ENCODE results near the gene RLN2.

Gene RLN2

GRCh38 chr9:5310851-5311250 lies 6.3 kb upstream of the RLN2 start:
- H3K36me3 ChIP-seq (ENCODE audit: low read depth): no peaks in the 10 kb centered on the region
- H3K27ac ChIP-seq (ENCODE audit: poor library complexity, severe bottlenecking): no peak overlapping the region
- no peaks in the 10 kb centered on the region for H3K27me3 ChIP-seq (ENCODE audit: insufficient read depth, poor library complexity, severe bottlenecking)
- no peak overlapping the region for H3K4me3 ChIP-seq (ENCODE audit: severe bottlenecking)
- ATAC-seq (ENCODE audit: low read depth) (no peak), DNase-seq (ENCODE audit: low spot score) (no peak)
- peaks cover 3% of the 10 kb centered on the region for H3K9me3 ChIP-seq (ENCODE audit: severe bottlenecking)
- H3K4me1 ChIP-seq (ENCODE audit: insufficient read depth, poor library complexity, severe bottlenecking): no peaks in the 10 kb centered on the region
- no peak for TF ChIP-seq CTCF (IDR thresholded peaks at IDR 0.05; ENCODE audit: poor library complexity, severe bottlenecking)

GRCh38 chr9:5305741-5306140 lies 1.2 kb upstream of the RLN2 start:
- DNase-seq (ENCODE audit: low spot score) (no peak), ATAC-seq (ENCODE audit: low read depth) (no peak)
- no peaks in the 10 kb centered on the region for H3K4me1 ChIP-seq (ENCODE audit: insufficient read depth, poor library complexity, severe bottlenecking)
- H3K36me3 ChIP-seq (ENCODE audit: low read depth): no peaks in the 10 kb centered on the region
- no peaks in the 10 kb centered on the region for H3K27me3 ChIP-seq (ENCODE audit: insufficient read depth, poor library complexity, severe bottlenecking)
- no peaks in the 10 kb centered on the region for H3K9me3 ChIP-seq (ENCODE audit: severe bottlenecking)
- TF ChIP-seq CTCF (IDR thresholded peaks at IDR 0.05; ENCODE audit: poor library complexity, severe bottlenecking): no peak
- no peak overlapping the region for H3K27ac ChIP-seq (ENCODE audit: poor library complexity, severe bottlenecking)
- H3K4me3 ChIP-seq (ENCODE audit: severe bottlenecking): no peak overlapping the region

GRCh38 chr9:5301544-5301943 lies 3.0 kb downstream of the RLN2 start:
- no peaks in the 10 kb centered on the region for H3K9me3 ChIP-seq (ENCODE audit: severe bottlenecking)
- H3K27me3 ChIP-seq (ENCODE audit: insufficient read depth, poor library complexity, severe bottlenecking): no peaks in the 10 kb centered on the region
- ATAC-seq (ENCODE audit: low read depth): no peak

GRCh38 chr9:5292141-5292540 lies 12.4 kb downstream of the RLN2 start:
- Histone ChIP-seq H3K27ac (ENCODE audit: poor library complexity, severe bottlenecking) (no peak overlapping the region), H3K4me3 (ENCODE audit: severe bottlenecking) (no peak overlapping the region), H3K27me3 (ENCODE audit: insufficient read depth, poor library complexity, severe bottlenecking) (no peaks in the 10 kb centered on the region), H3K36me3 (ENCODE audit: low read depth) (no peaks in the 10 kb centered on the region), H3K9me3 (ENCODE audit: severe bottlenecking) (no peaks in the 10 kb centered on the region), H3K4me1 (ENCODE audit: insufficient read depth, poor library complexity, severe bottlenecking) (no peaks in the 10 kb centered on the region)
- ATAC-seq (ENCODE audit: low read depth) (no peak), DNase-seq (ENCODE audit: low spot score) (no peak)
- TF ChIP-seq CTCF (IDR thresholded peaks at IDR 0.05; ENCODE audit: poor library complexity, severe bottlenecking): no peak

More at GRCh38 chr9:5301544-5301943, 3.0 kb downstream of the RLN2 start:
- no peaks in the 10 kb centered on the region for H3K4me1 ChIP-seq (ENCODE audit: insufficient read depth, poor library complexity, severe bottlenecking)
- DNase-seq (ENCODE audit: low spot score): no peak
- no peak for TF ChIP-seq CTCF (IDR thresholded peaks at IDR 0.05; ENCODE audit: poor library complexity, severe bottlenecking)
- no peak overlapping the region for H3K27ac ChIP-seq (ENCODE audit: poor library complexity, severe bottlenecking)
- H3K36me3 ChIP-seq (ENCODE audit: low read depth): no peaks in the 10 kb centered on the region
- no peak overlapping the region for H3K4me3 ChIP-seq (ENCODE audit: severe bottlenecking)

- H3K4me3 ChIP-seq (ENCODE audit: severe bottlenecking): no peak overlapping the region
- H3K4me1 ChIP-seq (ENCODE audit: insufficient read depth, poor library complexity, severe bottlenecking): no peaks in the 10 kb centered on the region
- TF ChIP-seq CTCF (IDR thresholded peaks at IDR 0.05; ENCODE audit: poor library complexity, severe bottlenecking): no peak
- no peak for ATAC-seq (ENCODE audit: low read depth)
- H3K36me3 ChIP-seq (ENCODE audit: low read depth): no peaks in the 10 kb centered on the region
- H3K27ac ChIP-seq (ENCODE audit: poor library complexity, severe bottlenecking): no peak overlapping the region
- no peak for DNase-seq (ENCODE audit: low spot score)
- H3K27me3 ChIP-seq (ENCODE audit: insufficient read depth, poor library complexity, severe bottlenecking): no peaks in the 10 kb centered on the region
- H3K9me3 ChIP-seq (ENCODE audit: severe bottlenecking): no peaks in the 10 kb centered on the region
Observed at GRCh38 chr9:5288591-5288990, 15.9 kb downstream of the RLN2 start.

Measured in RWPE2 (cell line).